Stimulated activated naive CD8-positive, alpha-beta T cell treated with anti-CD3 and anti-CD28 coated beads, Interleukin-15, amount 100 ng/mL, for 72 hours (primary cell): ENCODE results near the gene UBAP2.

Source experiments
- ATAC-seq: fragments of 150-1000 bp; cut with Tn5 transposase; 2 replicates; pipeline ENCODE4 v1.10.0; 2021; ENCODE audit warnings: mild to moderate bottlenecking, moderate library complexity
- DNase-seq, 2 donors: peaks; one replicate each; pipeline ENCODE4 v3.0.0; 2021 to 2022
- H3K27ac Mint-ChIP-seq, 2 donors: one replicate each; pipeline ENCODE4 v1.8.0; 2022; ENCODE audit warnings: mild to moderate bottlenecking in 2 of 2, mixed read lengths in 2 of 2, moderate library complexity in 2 of 2
- H3K27me3 Mint-ChIP-seq: one replicate; pipeline ENCODE4 v1.8.0; 2022; ENCODE audit warnings: mixed read lengths
- H3K4me1 Mint-ChIP-seq: one replicate; pipeline ENCODE4 v1.8.0; 2022; ENCODE audit warnings: mild to moderate bottlenecking, mixed read lengths
- H3K4me3 Mint-ChIP-seq, 2 donors: one replicate each; pipeline ENCODE4 v1.8.0; 2022; ENCODE audit warnings: mild to moderate bottlenecking in 2 of 2, mixed read lengths in 2 of 2, moderate library complexity in 1 of 2
- H3K9me3 Mint-ChIP-seq, 2 donors: one replicate each; pipeline ENCODE4 v1.8.0; 2022; ENCODE audit warnings: mixed read lengths in 2 of 2

Gene UBAP2

GRCh38 chr9:33885948-33886347, 162.7 kb downstream of the UBAP2 start:
- DNase-seq (no peak), ATAC-seq (no peak)
- Mint-ChIP-seq H3K4me1 (peaks cover 32% of the 10 kb centered on the region), H3K9me3 (no peaks in the 10 kb centered on the region), H3K27me3 (no peaks in the 10 kb centered on the region), H3K4me3 (no peak overlapping the region), H3K27ac (no peak overlapping the region)

DNA sequence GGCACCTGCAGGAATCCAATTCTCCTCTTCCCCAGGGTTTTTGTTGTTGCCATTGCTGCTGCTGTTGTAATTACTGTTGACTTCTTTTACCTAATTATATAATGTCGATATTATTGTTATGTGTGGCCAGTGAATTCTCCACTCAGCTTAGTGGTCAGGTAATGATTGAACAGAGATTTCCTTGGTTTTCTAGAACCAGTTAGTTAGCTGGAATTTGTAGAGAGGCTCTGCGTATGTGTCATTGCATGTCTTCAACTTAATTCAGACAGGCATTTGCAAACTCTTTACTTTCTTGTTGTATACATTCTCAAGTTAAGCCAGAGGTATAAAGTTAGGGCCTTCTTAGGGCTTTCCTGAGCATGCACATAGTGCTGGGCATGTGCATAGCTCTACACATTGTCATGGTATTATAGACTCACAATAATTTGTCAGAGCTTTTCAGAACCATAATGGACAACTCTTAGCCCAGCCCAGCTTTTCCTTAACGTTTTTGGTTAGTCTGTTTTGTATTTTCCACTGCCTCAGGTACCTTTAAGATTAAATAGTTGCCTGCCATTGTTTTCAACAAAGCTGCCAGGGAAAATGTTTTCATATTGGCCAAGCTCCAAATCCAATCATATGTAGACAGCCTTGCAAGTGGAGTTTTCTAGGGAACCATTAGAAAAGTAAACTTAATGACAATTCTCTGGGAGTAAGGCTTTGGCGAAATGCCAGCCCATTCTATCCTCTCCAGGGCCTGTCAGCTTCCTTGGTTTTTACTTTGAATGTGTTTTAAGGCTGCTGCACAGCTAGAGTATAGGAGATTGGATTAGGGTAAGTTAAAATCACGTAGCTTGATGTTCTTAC, 163.6 kb downstream of the UBAP2 start:
- ATAC-seq (no peak), DNase-seq (no peak)
- Mint-ChIP-seq H3K4me3 (no peak overlapping the region), H3K4me1 (peaks cover 40% of the 10 kb centered on the region), H3K27me3 (no peaks in the 10 kb centered on the region), H3K9me3 (no peaks in the 10 kb centered on the region), H3K27ac (no peak overlapping the region)

- H3K27ac Mint-ChIP-seq: peak overlapping the region; percentile 88 to 95
- no peaks in the 10 kb centered on the region for H3K27me3 Mint-ChIP-seq
- H3K4me3 Mint-ChIP-seq: peak overlapping the region; percentile 17 to 60
- H3K4me1 Mint-ChIP-seq: peaks cover 57% of the 10 kb centered on the region
- no peak for DNase-seq
- peak; percentile 83 for ATAC-seq
- no peaks in the 10 kb centered on the region for H3K9me3 Mint-ChIP-seq
These were observed 167.1 kb downstream of the UBAP2 start for GRCh38 chr9:33881635-33882034.

DNA sequence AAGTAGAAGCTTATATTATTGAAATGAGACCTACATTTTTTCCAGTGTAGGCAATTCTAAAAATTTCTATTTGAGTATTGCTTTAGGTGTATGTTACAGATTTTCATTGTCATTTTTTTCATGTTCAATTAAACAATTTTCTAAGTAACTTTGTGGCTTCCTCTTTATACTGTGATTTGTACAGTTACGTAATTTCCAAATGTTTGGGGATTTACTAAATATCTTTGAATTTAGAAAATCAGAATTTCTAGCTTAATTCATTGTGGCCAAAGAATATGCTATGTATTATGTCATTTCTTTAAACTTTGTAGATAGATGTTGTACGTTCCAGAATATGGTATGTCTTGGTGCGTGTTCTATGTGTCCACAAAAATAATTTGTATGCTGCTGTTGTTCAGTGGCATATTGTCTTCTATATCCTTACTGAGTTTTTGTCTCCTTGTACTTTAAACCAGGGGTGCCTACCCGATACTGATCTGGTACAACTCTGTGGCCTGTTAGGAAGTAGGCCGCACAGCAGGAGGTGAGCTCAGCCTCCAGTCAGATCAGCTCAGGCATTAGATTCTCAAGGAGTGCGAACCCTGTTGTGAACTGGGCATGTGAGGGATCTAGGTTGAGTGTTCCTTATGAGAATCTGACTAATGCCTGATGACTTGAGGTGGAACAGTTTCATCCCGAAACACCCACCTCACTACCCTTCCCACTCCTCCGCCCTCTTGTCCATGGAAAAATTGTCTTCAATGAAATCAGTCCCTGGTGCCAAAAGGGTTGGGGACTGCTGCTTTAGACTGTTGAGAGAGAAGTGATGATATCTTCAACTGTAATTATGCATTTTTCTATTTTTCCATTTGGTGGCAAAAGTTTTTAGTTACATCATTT, 168.2 kb downstream of the UBAP2 start:
- peak overlapping the region; percentile 77 to 95 for H3K27ac Mint-ChIP-seq
- H3K9me3 Mint-ChIP-seq: no peaks in the 10 kb centered on the region
- ATAC-seq: peak; percentile 68
- no peak for DNase-seq
- H3K4me1 Mint-ChIP-seq: peaks cover 57% of the 10 kb centered on the region
- peak overlapping the region; percentile 16 to 60 for H3K4me3 Mint-ChIP-seq
- H3K27me3 Mint-ChIP-seq: no peaks in the 10 kb centered on the region

DNA sequence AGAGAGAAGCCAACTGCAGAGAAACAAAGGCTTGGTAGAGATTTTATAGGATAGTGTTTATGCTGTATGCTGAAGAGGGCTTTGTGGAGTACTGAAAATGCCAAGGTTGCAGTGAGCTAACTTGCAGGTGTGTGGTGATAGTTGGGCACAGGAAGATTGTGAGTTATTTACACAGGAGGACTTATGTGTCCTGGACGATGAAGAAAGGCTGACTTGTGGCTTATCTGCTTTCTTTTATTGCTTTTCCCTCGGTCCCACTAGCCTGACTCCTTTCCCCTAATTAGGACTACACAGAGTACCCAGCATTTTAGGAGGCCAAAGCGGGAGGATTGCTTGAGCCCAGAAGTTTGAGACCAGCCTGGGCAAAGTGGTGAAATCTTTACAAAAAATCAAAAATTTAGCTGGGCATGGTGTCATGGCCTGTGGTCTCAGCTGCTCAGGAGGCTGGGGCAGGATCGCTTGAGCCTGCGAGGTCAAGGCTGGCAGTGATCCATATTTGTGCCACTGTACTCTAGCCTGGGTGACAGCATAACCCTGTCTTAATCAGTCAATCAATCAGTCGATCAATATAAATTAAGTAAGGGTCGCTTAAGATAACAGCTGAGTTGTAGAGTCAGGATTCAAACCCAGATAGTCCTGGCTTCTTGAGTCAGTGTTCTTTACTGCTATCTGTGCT, 169.9 kb downstream of the UBAP2 start:
- DNase-seq (no peak), ATAC-seq (no peak)
- Mint-ChIP-seq H3K9me3 (no peaks in the 10 kb centered on the region), H3K27ac (peak overlapping the region in 1 of 2 donors; percentile 42), H3K4me1 (peaks cover 47% of the 10 kb centered on the region), H3K4me3 (no peak overlapping the region), H3K27me3 (no peaks in the 10 kb centered on the region)

DNA sequence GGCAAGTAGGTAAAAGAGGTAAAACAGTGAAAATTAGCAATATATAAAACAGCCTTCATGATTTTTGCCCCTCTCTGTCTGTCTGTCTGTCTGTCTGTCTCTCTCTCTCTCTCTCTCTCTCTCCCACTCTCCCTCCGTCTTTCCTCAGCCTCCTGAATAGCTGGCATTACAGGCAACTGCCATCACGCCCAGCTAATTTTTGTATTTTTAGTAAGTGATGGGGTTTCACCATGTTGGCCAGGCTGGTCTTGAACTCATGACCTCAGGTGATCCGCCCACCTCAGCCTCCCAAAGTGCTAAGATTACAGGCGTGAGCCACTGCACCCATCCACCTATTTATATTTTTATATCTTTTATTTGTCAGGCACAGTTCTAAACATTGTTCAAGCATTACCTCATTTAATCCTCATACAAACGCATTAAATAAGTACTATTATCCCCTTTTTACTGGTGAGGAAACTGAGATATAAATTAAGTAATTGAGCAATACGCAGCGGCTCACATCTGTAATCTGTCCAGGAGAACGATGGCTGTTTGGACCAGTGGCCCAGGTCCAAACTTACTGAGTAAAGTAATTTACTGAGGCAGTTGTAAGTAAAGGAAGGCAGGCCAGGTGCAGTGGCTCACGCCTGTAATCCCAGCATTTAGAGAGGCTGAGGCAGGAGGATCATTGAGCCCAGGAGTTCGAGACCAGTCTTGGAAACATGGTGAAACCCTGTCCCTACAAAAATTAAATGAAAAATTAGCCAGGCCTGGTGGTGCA, 170.8 kb downstream of the UBAP2 start:
- DNase-seq: no peak
- Mint-ChIP-seq H3K4me1 (peaks cover 42% of the 10 kb centered on the region), H3K27ac (peak overlapping the region in 1 of 2 donors; percentile 21), H3K9me3 (no peaks in the 10 kb centered on the region), H3K4me3 (no peak overlapping the region), H3K27me3 (no peaks in the 10 kb centered on the region)
- no peak for ATAC-seq
